Naive thymus-derived CD4-positive, alpha-beta T cell (primary cell): Measurements from ENCODE around the gene ATOSB. TPM values are rescaled to one million over a fixed set of nuclear protein-coding genes. Genes with fewer than 3 reads are reported as not detected.

ENCODE experiments used
- ATAC-seq: fragments of 150-1000 bp; cut with Tn5 transposase; 2 replicates; pipeline ENCODE4 v1.10.0; 2021; ENCODE audit warnings: mild to moderate bottlenecking, moderate library complexity
- CTCF ChIA-PET: fragments of 350-600 bp; sonication (Branson Sonifier 250); formaldehyde crosslinking; loops from one replicate; lab custom pipeline; 2021; ENCODE audit warnings: antibody characterized with exemption; lab: Charles Lee
- POLR2A ChIA-PET: fragments of 350-600 bp; sonication (Branson Sonifier 250); formaldehyde crosslinking; loops from one replicate; lab custom pipeline; 2021; ENCODE audit warnings: antibody characterized with exemption, inconsistent platforms; lab: Charles Lee
- DNase-seq, 9 donors: peaks; one replicate each; pipeline versions ENCODE4 v3.0.0 to v3.0.0-alpha.2; 2020 to 2022; ENCODE audit warnings: mixed read lengths in 1 of 9
- H3K27ac ChIP-seq: one replicate; pipeline ENCODE4 v1.7.0; 2013; ENCODE audit warnings: mild to moderate bottlenecking, low read depth, low read length, moderate library complexity
- H3K27me3 ChIP-seq, 2 donors: one replicate each; pipeline ENCODE4 v1.7.0; 2013; ENCODE audit warnings: low read length in 2 of 2, mild to moderate bottlenecking in 2 of 2, moderate library complexity in 2 of 2; ENCODE audit not compliant: control insufficient read depth in 2 of 2, insufficient read depth in 2 of 2
- H3K36me3 ChIP-seq, 3 experiments: 1 replicate in 2 of 3; 2 replicates in 1 of 3; pipeline ENCODE4 v1.7.0; 2013; ENCODE audit warnings: low read length in 3 of 3, mild to moderate bottlenecking in 3 of 3, moderate library complexity in 1 of 3; ENCODE audit not compliant: insufficient read depth in 3 of 3, control insufficient read depth in 2 of 3
- H3K4me1 ChIP-seq, 2 donors: one replicate each; pipeline ENCODE4 v1.7.0; 2013; ENCODE audit warnings: low read length in 2 of 2, mild to moderate bottlenecking in 2 of 2, moderate library complexity in 1 of 2; ENCODE audit not compliant: control insufficient read depth in 2 of 2, insufficient read depth in 2 of 2
- H3K4me3 ChIP-seq: 2 replicates; pipeline ENCODE4 v1.7.0; 2013; ENCODE audit warnings: mild to moderate bottlenecking, low read length
- H3K9me3 ChIP-seq, 3 experiments: 1 replicate in 2 of 3; 2 replicates in 1 of 3; pipeline ENCODE4 v1.7.0; 2013; ENCODE audit warnings: low read length in 3 of 3; ENCODE audit not compliant: control insufficient read depth in 2 of 3
- H3K27ac Mint-ChIP-seq, 9 donors: one replicate each; pipeline ENCODE4 v1.8.0; 2020 to 2022; ENCODE audit warnings: mixed read lengths in 9 of 9, mild to moderate bottlenecking in 8 of 9, moderate library complexity in 5 of 9, inconsistent platforms in 2 of 9
- H3K27me3 Mint-ChIP-seq, 5 donors: one replicate each; pipeline ENCODE4 v1.8.0; 2021 to 2022; ENCODE audit warnings: mixed read lengths in 5 of 5, mild to moderate bottlenecking in 1 of 5
- H3K36me3 Mint-ChIP-seq, 5 donors: one replicate each; pipeline ENCODE4 v1.8.0; 2020 to 2022; ENCODE audit warnings: mixed read lengths in 5 of 5, mild to moderate bottlenecking in 3 of 5, inconsistent platforms in 1 of 5
- H3K4me1 Mint-ChIP-seq, 7 donors: one replicate each; pipeline ENCODE4 v1.8.0; 2020 to 2022; ENCODE audit warnings: mixed read lengths in 7 of 7, mild to moderate bottlenecking in 3 of 7, inconsistent platforms in 1 of 7
- H3K4me3 Mint-ChIP-seq, 10 donors: one replicate each; pipeline ENCODE4 v1.8.0; 2020 to 2022; ENCODE audit warnings: mild to moderate bottlenecking in 10 of 10, mixed read lengths in 10 of 10, moderate library complexity in 6 of 10, inconsistent platforms in 2 of 10
- H3K9me3 Mint-ChIP-seq, 11 donors: one replicate each; pipeline ENCODE4 v1.8.0; 2020 to 2022; ENCODE audit warnings: mixed read lengths in 11 of 11, mild to moderate bottlenecking in 4 of 11, inconsistent platforms in 1 of 11, moderate library complexity in 1 of 11
- intact Hi-C, 2 donors: fragments of 100-400 bp; cut with micrococcal nuclease; formaldehyde crosslinking; loops; one replicate each; pipeline ENCODE4 v1.15.1; 2023
- polyA plus RNA-seq, 2 donors: library from polyadenylated mRNA; unstranded; fragments of 300-500 nt; fragmentation: Illumina TruSeq; gene quantifications; one replicate each; pipeline ENCODE4 v1.2.3, GENCODE V29; 2021
- total RNA-seq, 6 experiments: library from RNA in 5 of 6; stranded (reverse) in 5 of 6; gene quantifications; 1 replicate in 5 of 6; 2 replicates in 1 of 6; pipeline ENCODE4 v1.2.3 and lab custom pipeline; 2021 to 2026

ATOSB gene
- total and polyA plus RNA-seq, 7 experiments from 2014 or later = 0.95 to 26.0 (median 6.1) TPM

GRCh38 chr9:35072461-35073278 is 43.0 kb downstream of the ATOSB start, which contains the start of gene VCP:
VCP (minus strand) TSS chr9:35072625; CDS start chr9:35072353, 272 bp downstream.
- ATAC-seq (peak; percentile 92), DNase-seq (peak; percentile 80 to 99 (median 98))
- ChIA-PET POLR2A (interaction anchor here (0.6 to 2.9 kb wide), 11 partner anchors 9 to 657 kb away, joined by 3 to 25 read pairs (median 7); partner anchors contain the start of genes ATOSB, CCDC107, PIGO and RMRP), CTCF (interaction anchor here (0.6 to 2.3 kb wide), 2 partner anchors 23 to 721 kb away, joined by 3 to 11 read pairs; partner anchors contain the start of gene PIGO)
- peaks cover 3 to 17% (median 3%) of the 10 kb centered on the region in 3 experiments for H3K36me3 ChIP-seq
- H3K4me3 ChIP-seq = peak within 1 kb of the TSS; percentile 53
- Mint-ChIP-seq H3K4me1 (peaks cover 34 to 67% (median 47%) of the 10 kb centered on the region in 7 donors), H3K36me3 (peaks cover 0 to 30% (median 10%) of the 10 kb centered on the region in 5 donors), H3K27me3 (peaks cover 0 to 3% (median 0%) of the 10 kb centered on the region in 5 donors), H3K4me3 (peak within 1 kb of the TSS; percentile 74 to 95 (median 88)), H3K27ac (peak within 1 kb of the TSS; percentile 81 to 96 (median 91)), H3K9me3 (peaks cover 0 to 2% (median 0%) of the 10 kb centered on the region in 11 donors)
- peak within 1 kb of the TSS; percentile 93 for H3K27ac ChIP-seq
- H3K4me1 ChIP-seq = peaks cover 22 to 38% of the 10 kb centered on the region in 2 donors
- no peaks in the 10 kb centered on the region for H3K27me3 ChIP-seq
- intact Hi-C loops = loop anchor here (1.0 to 10.0 kb wide), 14 partner anchors 8 to 742 kb away; partner anchors contain the start of genes DNAJB5 (in 2 of the 2), HINT2 (in 2 of the 2), PIGO (in 2 of the 2) and CCL27 (in 1 of the 2)
- no peaks in the 10 kb centered on the region for H3K9me3 ChIP-seq

GRCh38 chr9:35071814-35072460 is 43.7 kb downstream of the ATOSB start:
- peak overlapping the region; percentile 74 to 95 (median 88) for H3K4me3 Mint-ChIP-seq
- H3K27ac ChIP-seq = peak overlapping the region; percentile 93
- peaks cover 0 to 37% (median 17%) of the 10 kb centered on the region in 5 donors for H3K36me3 Mint-ChIP-seq
- peak; percentile 70 for ATAC-seq
- H3K27me3 ChIP-seq = no peaks in the 10 kb centered on the region
- H3K36me3 ChIP-seq = peaks cover 3 to 24% (median 10%) of the 10 kb centered on the region in 3 experiments
- ChIA-PET POLR2A (interaction anchor here (0.6 to 2.9 kb wide), 20 partner anchors 8 to 740 kb away, joined by 3 to 25 read pairs (median 4); partner anchors contain the start of genes ATOSB, CCDC107, DNAJB5 and FANCG), CTCF (interaction anchor here (0.6 to 2.3 kb wide), 3 partner anchors 9 to 211 kb away, joined by 3 to 11 read pairs (median 4); partner anchors contain the start of gene PIGO)
- peak in 8 of 9 donors; percentile 67 to 83 (median 71) for DNase-seq
- peak overlapping the region; percentile 81 to 96 (median 91) for H3K27ac Mint-ChIP-seq
- peaks cover 0 to 3% (median 0%) of the 10 kb centered on the region in 5 donors for H3K27me3 Mint-ChIP-seq
- peaks cover 34 to 66% (median 53%) of the 10 kb centered on the region in 7 donors for H3K4me1 Mint-ChIP-seq
- H3K9me3 ChIP-seq = no peaks in the 10 kb centered on the region
- peaks cover 22 to 43% of the 10 kb centered on the region in 2 donors for H3K4me1 ChIP-seq
- peaks cover 0 to 2% (median 0%) of the 10 kb centered on the region in 11 donors for H3K9me3 Mint-ChIP-seq
- H3K4me3 ChIP-seq = peak overlapping the region; percentile 53
- intact Hi-C loops = loop anchor here (1.0 to 10.0 kb wide), 14 partner anchors 8 to 743 kb away; partner anchors contain the start of genes DNAJB5 (in 2 of the 2), HINT2 (in 2 of the 2), PIGO (in 2 of the 2) and CCL27 (in 1 of the 2)

GRCh38 chr9:35070823-35071813 is 44.5 kb downstream of the ATOSB start:
- Mint-ChIP-seq H3K27ac (peak overlapping the region; percentile 81 to 96 (median 91)), H3K9me3 (peaks cover 0 to 2% (median 0%) of the 10 kb centered on the region in 11 donors), H3K27me3 (peaks cover 0 to 3% (median 0%) of the 10 kb centered on the region in 5 donors), H3K4me1 (peaks cover 34 to 63% (median 58%) of the 10 kb centered on the region in 7 donors), H3K4me3 (peak overlapping the region; percentile 74 to 95 (median 88)), H3K36me3 (peaks cover 0 to 40% (median 21%) of the 10 kb centered on the region in 5 donors)
- Histone ChIP-seq H3K4me1 (peaks cover 22 to 43% of the 10 kb centered on the region in 2 donors), H3K27ac (peak overlapping the region; percentile 93), H3K36me3 (peaks cover 7 to 27% (median 19%) of the 10 kb centered on the region in 3 experiments), H3K4me3 (peak overlapping the region; percentile 53), H3K9me3 (no peaks in the 10 kb centered on the region), H3K27me3 (no peaks in the 10 kb centered on the region)
- intact Hi-C loops = loop anchor here in 1 of 2 donors (10.0 kb wide), 2 partner anchors 406 to 744 kb away; partner anchors contain the start of genes CCL27, HINT2 and SPAG8
- DNase-seq (peak in 3 of 9 donors; percentile 14 to 24 (median 14)), ATAC-seq (no peak)
- ChIA-PET CTCF (interaction anchor here (0.6 to 2.3 kb wide), 3 partner anchors 9 to 210 kb away, joined by 3 to 11 read pairs (median 4); partner anchors contain the start of gene PIGO), POLR2A (interaction anchor here (0.6 to 2.9 kb wide), 18 partner anchors 8 to 741 kb away, joined by 3 to 25 read pairs (median 4); partner anchors contain the start of genes ATOSB, DNAJB5, FANCG and PIGO)

- Mint-ChIP-seq H3K4me3 (peak overlapping the region; percentile 49 to 95 (median 62)), H3K4me1 (peaks cover 34 to 59% (median 55%) of the 10 kb centered on the region in 7 donors), H3K27ac (peak overlapping the region in 5 of 9 donors; percentile 19 to 75 (median 31)), H3K36me3 (peaks cover 0 to 36% (median 24%) of the 10 kb centered on the region in 5 donors), H3K9me3 (peaks cover 0 to 2% (median 0%) of the 10 kb centered on the region in 11 donors), H3K27me3 (peaks cover 0 to 3% (median 0%) of the 10 kb centered on the region in 5 donors)
- no peak overlapping the region for H3K27ac ChIP-seq
- ATAC-seq (no peak), DNase-seq (no peak)
- H3K27me3 ChIP-seq = no peaks in the 10 kb centered on the region
- ChIA-PET CTCF (interaction anchor here (1.2 kb wide), 1 partner anchor 484 kb away, joined by 4 read pairs; no protein-coding TSS in a partner anchor), POLR2A (interaction anchor here (0.6 to 4.9 kb wide), 3 partner anchors 10 to 27 kb away, joined by 3 to 28 read pairs (median 3); partner anchors contain the start of genes FANCG and PIGO)
- H3K4me1 ChIP-seq = peaks cover 22 to 43% of the 10 kb centered on the region in 2 donors
- H3K4me3 ChIP-seq = no peak overlapping the region
- peaks cover 19 to 44% (median 35%) of the 10 kb centered on the region in 3 experiments for H3K36me3 ChIP-seq
- intact Hi-C loops = no loop called here
- H3K9me3 ChIP-seq = no peaks in the 10 kb centered on the region
Measured at GRCh38 chr9:35069020-35069419, 46.6 kb downstream of the ATOSB start.

GRCh38 chr9:35067056-35067455 is 48.6 kb downstream of the ATOSB start:
- Mint-ChIP-seq H3K36me3 (peaks cover 8 to 50% (median 41%) of the 10 kb centered on the region in 5 donors), H3K27me3 (no peaks in the 10 kb centered on the region), H3K9me3 (no peaks in the 10 kb centered on the region), H3K27ac (peak overlapping the region in 2 of 9 donors; percentile 32 to 58), H3K4me1 (peaks cover 33 to 52% (median 48%) of the 10 kb centered on the region in 7 donors), H3K4me3 (peak overlapping the region in 1 of 10 donors; percentile 13)
- peaks cover 35 to 64% (median 54%) of the 10 kb centered on the region in 3 experiments for H3K36me3 ChIP-seq
- ATAC-seq (no peak), DNase-seq (no peak)
- ChIA-PET CTCF (no interaction called here), POLR2A (interaction anchor here (0.6 to 4.9 kb wide), 5 partner anchors 12 to 1349 kb away, joined by 3 to 28 read pairs (median 3); partner anchors contain the start of gene FANCG)
- H3K4me1 ChIP-seq = peaks cover 22 to 38% of the 10 kb centered on the region in 2 donors
- H3K27ac ChIP-seq = no peak overlapping the region
- intact Hi-C loops = no loop called here
- no peaks in the 10 kb centered on the region for H3K27me3 ChIP-seq
- H3K4me3 ChIP-seq = no peak overlapping the region
- no peaks in the 10 kb centered on the region for H3K9me3 ChIP-seq
